Spleen (tissue), 11 donors: ENCODE data around the gene LHFPL5. TPM values are rescaled to one million over a fixed set of nuclear protein-coding genes. Genes with fewer than 3 reads are reported as not detected.

Source experiments
- DNase-seq: peaks from one replicate; pipeline ENCODE4 v3.0.0-alpha.2; 2020
- H3K27ac ChIP-seq, 8 donors: fragments of 200-600 bp; sonication (generic) in 7 of 8; 1 replicate in 4 of 8; 2 replicates in 4 of 8; pipeline versions ENCODE4 v1.5.0 to v1.8.0; 2016 to 2021; ENCODE audit warnings: inconsistent platforms in 4 of 8, mild to moderate bottlenecking in 4 of 8, moderate library complexity in 1 of 8
- H3K27me3 ChIP-seq, 7 donors: fragments of 200-600 bp; sonication (generic) in 6 of 7; replicated peaks in 1 of 7; 1 replicate in 4 of 7; 2 replicates in 3 of 7; pipeline versions ENCODE4 v1.5.0 to v1.8.0; 2016 to 2021; ENCODE audit warnings: inconsistent platforms in 3 of 7, mild to moderate bottlenecking in 1 of 7
- H3K36me3 ChIP-seq, 6 donors: fragments of 200-600 bp; sonication (generic) in 5 of 6; 1 replicate in 4 of 6; 2 replicates in 2 of 6; pipeline versions ENCODE4 v1.5.0 to v1.8.0; 2016 to 2021; ENCODE audit warnings: inconsistent platforms in 2 of 6
- H3K4me1 ChIP-seq, 6 donors: fragments of 200-600 bp; sonication (generic) in 5 of 6; 1 replicate in 3 of 6; 2 replicates in 3 of 6; pipeline versions ENCODE4 v1.5.0 to v1.8.0; 2016 to 2021; ENCODE audit warnings: inconsistent platforms in 3 of 6
- H3K4me3 ChIP-seq, 8 donors: fragments of 200-600 bp; sonication (generic) in 7 of 8; 1 replicate in 4 of 8; 2 replicates in 4 of 8; pipeline versions ENCODE4 v1.5.0 to v1.8.0; 2016 to 2021; ENCODE audit warnings: inconsistent platforms in 4 of 8, mild to moderate bottlenecking in 4 of 8, moderate library complexity in 2 of 8
- H3K9me3 ChIP-seq, 8 donors: fragments of 200-600 bp; sonication (generic) in 7 of 8; 1 replicate in 4 of 8; 2 replicates in 4 of 8; pipeline versions ENCODE4 v1.5.0 to v1.8.0; 2016 to 2021; ENCODE audit warnings: inconsistent platforms in 4 of 8
- POLR2A ChIP-seq, 3 donors: fragments of 450-650 bp; IDR thresholded peaks; one replicate each; pipeline ENCODE4 v1.5.1; 2017; ENCODE audit warnings: antibody characterized with exemption in 3 of 3, mild to moderate bottlenecking in 1 of 3
- POLR2AphosphoS5 ChIP-seq, 3 donors: sonication (generic); formaldehyde crosslinking; IDR thresholded peaks; one replicate each; pipeline ENCODE4 v1.5.1; 2017; ENCODE audit warnings: antibody characterized with exemption in 3 of 3
- WGBS, 5 donors: extraction: QIAGEN DNeasy Blood & Tissue Kit in 3 of 5; methylation state at CpG; one replicate each; pipeline versions ENCODE4 v1.1.5 to v1.1.7; 2013 to 2018; 5-methylcytosine and 5-hydroxymethylcytosine counted together
- intact Hi-C: fragments of 100-400 bp; cut with DNase I; formaldehyde crosslinking; loops from one replicate; pipeline ENCODE4 v1.15.0; 2023; ENCODE audit warnings: low total_unique reads
- polyA plus RNA-seq, 3 donors: library from polyadenylated mRNA; stranded (reverse); fragments of 200-250 nt; gene quantifications; one replicate each; pipeline ENCODE4 v1.2.1, GENCODE V29; 2013
- total RNA-seq, 7 donors: library from RNA; depleted of rRNA in 3 of 7; stranded (reverse); fragments of >200 nt in 3 of 7; fragmentation: NEBNext Ultra II Directional in 4 of 7; extraction: Animal tissue kit (Norgen Biotek cat#: 25700) in 4 of 7; gene quantifications; one replicate each; pipeline versions ENCODE4 v1.1.0 to v1.2.1, GENCODE V29; 2016 to 2021
- TF ChIP-seq, protein P1 (sequence below), 11 experiments: fragments of 200-600 bp in 7 of 11; fragments of 450-650 bp in 4 of 11; sonication (generic) in 4 of 11; IDR thresholded peaks in 8 of 11; conservative IDR thresholded peaks in 3 of 11; 1 replicate in 7 of 11; 2 replicates in 4 of 11; pipeline versions ENCODE4 v1.4.0 to v1.8.0; 2016 to 2021; ENCODE audit warnings: antibody characterized with exemption in 11 of 11, inconsistent platforms in 4 of 11, mild to moderate bottlenecking in 1 of 11
- donor health status: healthy with polysubstance abuse.
- donor health status: DM: no; HTN: no; CAD: no; lungs with moderate emphysema.
- donor health status: DM: no; HTN: no; CAD: no.
- donor health status: Bipolar disorder and iron deficiency.
- donor health status: healthy.
- donor health status: DM: no; HTN: no; CAD: no.
- donor health status: DM: yes; HTN: yes; CAD: no.

LHFPL5 gene
- total and polyA plus RNA-seq, 10 donors = not detected

DNA sequence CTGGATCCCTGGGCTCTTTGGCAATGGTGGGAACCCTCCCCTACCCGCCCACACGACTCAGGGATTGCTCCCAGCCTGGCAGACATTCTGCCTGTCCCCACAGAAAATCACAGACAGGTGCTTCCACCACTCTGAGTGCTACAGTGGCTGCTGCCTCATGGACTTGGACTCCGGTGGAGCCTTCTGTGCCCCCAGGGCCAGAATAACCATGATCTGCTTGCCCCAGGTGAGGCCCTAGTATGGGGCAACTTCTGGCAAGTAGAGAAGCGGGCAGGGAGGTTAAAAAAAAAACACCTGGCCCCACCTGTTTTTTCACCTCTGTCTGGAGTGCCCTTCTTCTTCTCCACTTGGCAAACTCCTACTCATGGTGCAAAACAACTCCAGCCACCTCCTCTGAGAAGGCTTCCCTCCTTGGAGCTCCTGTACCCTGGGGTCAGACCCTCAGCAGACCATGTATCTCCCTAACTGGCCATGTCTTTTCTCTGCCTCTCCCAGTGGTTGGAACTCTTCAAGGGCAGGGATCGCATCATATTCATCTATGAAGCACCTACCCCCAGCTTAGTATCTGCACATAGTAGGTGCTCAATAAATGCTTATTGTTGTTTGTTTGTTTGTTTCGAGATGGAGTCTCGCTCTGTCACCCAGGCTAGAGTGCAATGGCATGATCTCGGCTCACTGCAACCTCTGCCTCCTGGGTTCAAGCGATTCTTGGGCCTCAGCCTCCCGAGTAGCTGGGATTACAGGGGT lies 27.6 kb upstream of the LHFPL5 start:
- Histone ChIP-seq H3K27me3 (peaks cover 0 to 25% (median 19%) of the 10 kb centered on the region in 7 donors), H3K4me3 (no peak overlapping the region), H3K4me1 (peaks cover 0 to 18% (median 10%) of the 10 kb centered on the region in 6 donors), H3K27ac (no peak overlapping the region), H3K36me3 (no peaks in the 10 kb centered on the region), H3K9me3 (no peaks in the 10 kb centered on the region)
- WGBS, 5 donors = 83 to 90% (median 85%) methylated on average over 9 to 10 of the region's 10 CpGs
- intact Hi-C loops = no loop called here
- TF ChIP-seq POLR2AphosphoS5 (IDR thresholded peaks at IDR 0.05) = no peak
- no peak for TF ChIP-seq POLR2A (IDR thresholded peaks at IDR 0.05)
- TF ChIP-seq, protein P1, sequence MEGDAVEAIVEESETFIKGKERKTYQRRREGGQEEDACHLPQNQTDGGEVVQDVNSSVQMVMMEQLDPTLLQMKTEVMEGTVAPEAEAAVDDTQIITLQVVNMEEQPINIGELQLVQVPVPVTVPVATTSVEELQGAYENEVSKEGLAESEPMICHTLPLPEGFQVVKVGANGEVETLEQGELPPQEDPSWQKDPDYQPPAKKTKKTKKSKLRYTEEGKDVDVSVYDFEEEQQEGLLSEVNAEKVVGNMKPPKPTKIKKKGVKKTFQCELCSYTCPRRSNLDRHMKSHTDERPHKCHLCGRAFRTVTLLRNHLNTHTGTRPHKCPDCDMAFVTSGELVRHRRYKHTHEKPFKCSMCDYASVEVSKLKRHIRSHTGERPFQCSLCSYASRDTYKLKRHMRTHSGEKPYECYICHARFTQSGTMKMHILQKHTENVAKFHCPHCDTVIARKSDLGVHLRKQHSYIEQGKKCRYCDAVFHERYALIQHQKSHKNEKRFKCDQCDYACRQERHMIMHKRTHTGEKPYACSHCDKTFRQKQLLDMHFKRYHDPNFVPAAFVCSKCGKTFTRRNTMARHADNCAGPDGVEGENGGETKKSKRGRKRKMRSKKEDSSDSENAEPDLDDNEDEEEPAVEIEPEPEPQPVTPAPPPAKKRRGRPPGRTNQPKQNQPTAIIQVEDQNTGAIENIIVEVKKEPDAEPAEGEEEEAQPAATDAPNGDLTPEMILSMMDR (IDR thresholded peaks at IDR 0.05 in 8 of 11, conservative IDR thresholded peaks at IDR 0.05 in 3 of 11) = no peak
- no peak for DNase-seq

DNA sequence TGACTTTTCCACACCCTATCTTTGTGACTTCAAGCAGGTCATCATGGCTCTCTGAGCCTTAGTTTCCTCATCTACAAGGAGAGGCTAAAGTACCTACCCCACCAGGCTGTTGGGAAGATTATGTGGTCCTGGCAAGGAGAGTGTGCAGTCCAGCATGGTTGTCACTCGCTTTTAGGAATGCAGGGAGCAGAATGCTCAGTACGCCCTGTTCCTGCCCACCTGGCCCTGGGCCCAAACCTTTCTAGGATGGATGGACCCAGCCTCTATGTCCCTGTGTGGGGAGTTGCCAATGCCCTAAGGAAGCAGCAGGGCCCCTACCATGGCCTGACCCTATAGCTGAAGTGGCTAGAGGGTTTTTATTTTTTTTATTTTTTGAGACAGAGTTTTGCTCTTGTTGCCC lies 26.7 kb upstream of the LHFPL5 start:
- intact Hi-C loops = no loop called here
- Histone ChIP-seq H3K27ac (no peak overlapping the region), H3K36me3 (no peaks in the 10 kb centered on the region), H3K9me3 (no peaks in the 10 kb centered on the region), H3K4me3 (no peak overlapping the region), H3K4me1 (peaks cover 0 to 18% (median 10%) of the 10 kb centered on the region in 6 donors), H3K27me3 (peaks cover 0 to 25% (median 19%) of the 10 kb centered on the region in 7 donors)
- WGBS, 5 donors = 69 to 95% (median 91%) methylated on average over 2 of the region's 2 CpGs
- TF ChIP-seq POLR2A (IDR thresholded peaks at IDR 0.05) (no peak), POLR2AphosphoS5 (IDR thresholded peaks at IDR 0.05) (no peak)
- TF ChIP-seq, protein P1 (IDR thresholded peaks at IDR 0.05 in 8 of 11, conservative IDR thresholded peaks at IDR 0.05 in 3 of 11) = no peak
- DNase-seq = no peak

DNA sequence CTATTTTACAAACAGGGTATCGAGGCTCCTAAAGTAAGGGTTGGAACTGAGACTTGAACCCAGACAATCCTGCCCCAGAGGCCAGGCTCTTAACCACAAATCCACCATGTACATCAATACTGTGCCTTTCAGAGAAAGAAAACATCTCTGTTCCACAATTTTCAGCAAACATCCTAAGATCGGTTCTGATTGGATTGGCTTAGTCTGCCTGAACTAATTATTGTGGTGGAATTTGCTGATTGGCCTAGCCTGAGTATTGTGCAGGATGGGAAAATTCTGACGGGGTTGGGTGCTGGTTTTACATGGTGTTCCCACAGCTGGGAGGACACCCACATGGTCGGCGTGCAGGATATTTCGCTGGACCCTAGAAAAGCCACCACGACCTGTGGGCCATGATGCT lies 24.4 kb upstream of the LHFPL5 start, which contains the start of gene CLPSL1:
Gene CLPSL1 (plus strand): TSS at position 301 of the 400 bp plus-strand sequence. CDS start 92 bp downstream, at position 393.
- Histone ChIP-seq H3K4me1 (peaks cover 0 to 17% (median 10%) of the 10 kb centered on the region in 6 donors), H3K36me3 (no peaks in the 10 kb centered on the region), H3K9me3 (no peaks in the 10 kb centered on the region), H3K4me3 (no peak within 1 kb of the TSS), H3K27ac (no peak within 1 kb of the TSS), H3K27me3 (peaks cover 0 to 31% (median 14%) of the 10 kb centered on the region in 7 donors)
- intact Hi-C loops = no loop called here
- no peak for DNase-seq
- 84 to 94% (median 87%) methylated on average over 7 of the region's 7 CpGs for WGBS, 5 donors
- no peak for TF ChIP-seq POLR2A (IDR thresholded peaks at IDR 0.05)
- no peak for TF ChIP-seq POLR2AphosphoS5 (IDR thresholded peaks at IDR 0.05)
- TF ChIP-seq, protein P1 (IDR thresholded peaks at IDR 0.05 in 8 of 11, conservative IDR thresholded peaks at IDR 0.05 in 3 of 11) = no peak

DNA sequence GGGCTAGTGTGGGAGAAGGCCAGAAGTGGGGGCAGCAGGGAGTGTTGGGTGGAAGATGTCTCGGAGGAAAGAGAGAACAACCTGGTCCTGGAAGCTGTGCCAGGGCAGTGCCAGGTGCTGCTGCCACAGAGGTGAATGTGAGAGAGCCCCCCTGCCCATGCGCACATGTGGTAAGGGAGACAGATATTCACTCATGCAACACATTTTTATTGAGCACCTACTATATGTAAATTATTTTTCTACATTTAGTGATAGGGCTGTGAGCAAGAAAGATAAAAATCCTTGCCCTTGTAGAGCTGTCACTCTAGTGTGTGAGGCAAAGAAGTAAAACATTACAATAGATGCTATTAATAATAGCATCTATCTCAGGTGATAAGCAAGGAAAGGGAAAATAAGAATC lies 23.9 kb upstream of the LHFPL5 start:
- no peak for DNase-seq
- no peak overlapping the region for H3K27ac ChIP-seq
- no peaks in the 10 kb centered on the region for H3K36me3 ChIP-seq
- peaks cover 0 to 11% (median 7%) of the 10 kb centered on the region in 6 donors for H3K4me1 ChIP-seq
- no peaks in the 10 kb centered on the region for H3K9me3 ChIP-seq
- H3K27me3 ChIP-seq = peaks cover 0 to 31% (median 10%) of the 10 kb centered on the region in 7 donors
- intact Hi-C loops = no loop called here
- 94 to 98% (median 96%) methylated on average over 2 of the region's 2 CpGs for WGBS, 5 donors
- TF ChIP-seq POLR2AphosphoS5 (IDR thresholded peaks at IDR 0.05) (no peak), POLR2A (IDR thresholded peaks at IDR 0.05) (no peak)
- TF ChIP-seq, protein P1 (IDR thresholded peaks at IDR 0.05 in 8 of 11, conservative IDR thresholded peaks at IDR 0.05 in 3 of 11) = no peak
- no peak overlapping the region for H3K4me3 ChIP-seq
